ENCODE measurements around the gene TSSK3.
"Not testable (repeated sequence)": the region's sequence is repeated elsewhere in the genome, so short reads cannot be mapped to it uniquely, and the experiment has no call there.

TSSK3 gene

DNA sequence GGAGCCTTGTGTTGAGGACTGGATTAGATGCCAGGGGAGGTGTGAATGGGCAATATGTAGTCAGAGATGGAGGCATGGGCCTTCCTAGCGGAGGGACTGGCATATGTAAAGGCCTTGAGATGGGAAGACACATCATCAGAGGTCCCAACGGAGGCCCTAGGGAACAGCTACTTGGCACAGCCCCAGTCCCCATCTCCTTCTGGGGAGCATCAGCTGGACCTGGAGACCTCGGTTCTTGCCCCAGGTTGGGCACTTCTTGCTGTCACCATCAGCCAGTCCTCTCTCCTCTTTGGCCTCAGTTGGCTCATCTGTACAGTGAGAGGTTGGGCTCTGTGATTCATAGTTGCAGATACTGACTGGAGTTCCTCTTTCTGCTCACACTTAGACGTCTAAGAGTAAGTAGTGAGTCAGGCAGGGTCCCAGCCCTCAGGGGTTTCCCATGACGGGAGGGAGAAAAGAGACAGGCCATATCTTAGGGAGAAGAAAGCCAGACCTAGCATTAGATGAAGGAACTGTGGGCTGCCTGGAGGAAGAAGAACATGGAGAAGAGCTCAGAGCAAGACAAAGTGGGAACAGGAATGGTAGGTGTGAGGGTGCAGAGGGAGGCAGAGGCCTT is 22.9 kb upstream of the TSSK3 start:
- no peak for DNase-seq

GRCh38 chr1:32341186-32341757 is 21.1 kb upstream of the TSSK3 start:
- DNase-seq, result no peak

- DNase-seq, result no peak
These were observed 20.4 kb upstream of the TSSK3 start for GRCh38 chr1:32341971-32342370.

- DNase-seq, result no peak
These were observed 19.6 kb upstream of the TSSK3 start for GRCh38 chr1:32342704-32343103.

- no peak for DNase-seq
These were observed 17.0 kb upstream of the TSSK3 start for GRCh38 chr1:32345289-32345827.

- no peak for DNase-seq
These were observed 15.7 kb upstream of the TSSK3 start for GRCh38 chr1:32346532-32347157.

DNA sequence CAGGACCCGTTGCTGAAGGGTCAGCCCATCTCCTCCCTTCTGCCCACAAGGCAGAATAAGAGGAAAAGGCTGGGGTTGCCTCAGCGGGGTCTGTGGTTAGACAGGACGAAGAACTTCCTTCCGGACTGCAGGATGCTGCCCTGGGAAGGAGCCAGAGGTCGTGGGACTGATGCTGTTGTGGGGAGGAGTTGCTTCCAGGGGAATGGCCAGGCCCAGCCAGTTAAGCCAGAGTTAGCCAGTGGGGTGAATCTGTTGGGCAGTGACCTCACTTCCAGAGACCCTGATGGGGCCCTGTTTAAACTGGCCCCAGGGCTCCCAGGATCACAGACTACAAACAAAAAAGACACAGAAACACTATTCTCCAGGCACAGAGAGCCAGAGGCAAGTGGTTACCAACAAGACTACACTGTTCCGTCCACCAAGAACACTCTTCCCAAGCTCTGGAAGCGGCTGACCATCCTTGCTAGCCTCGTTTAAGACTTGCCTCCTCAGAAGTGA is 13.1 kb upstream of the TSSK3 start:
- no peak for DNase-seq

- DNase-seq, result no peak
These were observed 11.4 kb upstream of the TSSK3 start for GRCh38 chr1:32350785-32351398.

DNA sequence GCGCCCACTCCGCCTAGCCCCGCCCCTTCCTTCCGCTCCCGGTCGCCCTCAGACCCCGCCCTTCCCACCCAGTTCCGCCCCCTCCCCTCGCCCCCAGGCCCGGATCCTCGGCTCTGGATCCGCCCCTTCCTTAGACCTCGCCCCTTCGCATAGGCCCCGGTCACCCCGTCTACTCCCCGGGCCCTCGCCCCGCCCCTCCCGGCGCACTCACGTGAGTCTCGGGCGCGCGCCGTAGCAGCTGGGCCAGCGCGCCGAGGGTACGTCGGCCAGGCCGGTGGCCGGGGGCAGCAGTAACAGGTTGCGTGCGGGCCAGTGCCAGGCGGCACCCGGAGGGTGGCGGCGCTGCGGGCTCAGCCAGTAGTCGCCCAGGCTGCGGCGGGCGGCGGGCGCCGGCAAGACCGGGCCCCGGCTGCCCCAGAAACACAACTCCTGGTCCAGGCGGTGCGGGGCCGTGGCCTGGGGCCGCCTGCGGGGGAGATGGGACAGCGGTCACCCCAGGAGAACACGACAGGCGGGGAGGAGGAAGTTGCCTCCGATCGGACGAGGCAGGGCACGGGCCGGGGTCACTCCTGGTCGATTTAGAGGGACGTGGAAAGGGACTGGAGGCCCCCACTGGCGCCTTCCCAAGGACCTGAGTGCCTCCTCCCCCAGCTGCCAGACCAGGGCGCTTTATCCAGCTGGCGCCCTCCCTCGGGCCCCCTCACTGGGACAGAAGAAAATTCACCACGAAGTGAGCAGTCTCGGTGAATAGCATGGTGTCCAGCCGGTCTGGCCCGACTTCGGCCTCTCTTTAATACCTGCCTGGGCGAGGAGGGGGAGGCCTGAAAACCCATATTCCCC is 10.7 kb upstream of the TSSK3 start:
- peak; percentile 67 for DNase-seq

- DNase-seq, result no peak
These were observed 10.0 kb upstream of the TSSK3 start for GRCh38 chr1:32352239-32352745.

DNA sequence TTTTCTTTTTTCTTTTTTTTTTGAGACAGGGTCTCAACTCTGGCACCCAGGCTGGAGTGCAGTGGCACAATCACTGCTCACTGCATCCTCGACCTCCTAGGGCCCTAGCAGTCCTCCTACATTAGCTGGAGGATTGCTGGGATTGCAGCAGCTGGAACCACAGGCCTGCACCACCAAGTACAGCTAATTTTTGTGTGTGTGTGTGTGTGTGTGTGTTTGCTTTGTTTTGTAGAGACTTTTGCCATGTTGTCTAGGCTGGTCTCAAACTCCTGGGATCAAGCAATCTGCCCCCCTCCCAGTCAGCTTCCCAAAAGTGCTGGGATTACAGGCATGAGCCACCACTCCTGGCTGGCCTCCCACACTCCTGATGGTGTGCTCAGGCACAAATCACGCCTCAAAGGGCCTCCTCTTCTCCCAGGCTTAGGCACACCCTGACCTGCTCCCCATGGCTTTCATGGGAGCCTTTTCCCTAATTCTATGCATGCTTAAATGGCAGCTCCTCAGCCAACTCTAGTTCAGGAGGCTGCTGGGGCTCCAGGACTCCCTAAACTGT is 9.4 kb upstream of the TSSK3 start:
- no peak for DNase-seq

DNA sequence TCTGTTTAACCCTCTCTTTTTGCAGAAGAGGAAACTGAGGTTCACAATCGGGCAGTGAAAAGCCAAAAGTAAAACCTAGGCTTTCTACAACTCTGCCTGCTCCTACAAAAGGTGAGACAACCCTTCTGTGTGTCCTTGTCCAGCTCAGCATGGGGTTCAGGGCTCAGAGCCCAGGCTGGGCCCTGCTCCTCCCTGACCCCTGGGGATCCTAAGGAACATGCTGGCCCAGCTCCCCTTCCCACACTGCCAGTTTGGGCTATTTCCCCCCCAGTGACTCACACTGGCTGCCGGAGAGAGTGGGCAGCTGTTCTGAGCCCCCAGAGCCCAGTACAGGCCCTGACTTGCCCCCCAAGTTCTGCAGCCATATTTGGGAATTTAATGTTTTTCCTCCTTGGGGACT is 8.9 kb upstream of the TSSK3 start:
- no peak for DNase-seq

- DNase-seq, result no peak
These were observed 8.3 kb upstream of the TSSK3 start for GRCh38 chr1:32353886-32354570.

GRCh38 chr1:32355778-32356177 is 6.6 kb upstream of the TSSK3 start:
- DNase-seq, result not testable (repeated sequence)

GRCh38 chr1:32356478-32356877 is 5.9 kb upstream of the TSSK3 start:
- DNase-seq, result no peak

GRCh38 chr1:32357614-32358013 is 4.7 kb upstream of the TSSK3 start:
- no peak for DNase-seq

GRCh38 chr1:32358435-32358834 is 3.9 kb upstream of the TSSK3 start:
- DNase-seq, result no peak

- DNase-seq, result no peak
These were observed 1.0 kb upstream of the TSSK3 start for GRCh38 chr1:32361308-32361673.

- no peak for DNase-seq
These were observed 465 bp upstream of the TSSK3 start for GRCh38 chr1:32361674-32362473.

- no peak for DNase-seq
These were observed 1.4 kb downstream of the TSSK3 start for GRCh38 chr1:32363713-32364112.

DNA sequence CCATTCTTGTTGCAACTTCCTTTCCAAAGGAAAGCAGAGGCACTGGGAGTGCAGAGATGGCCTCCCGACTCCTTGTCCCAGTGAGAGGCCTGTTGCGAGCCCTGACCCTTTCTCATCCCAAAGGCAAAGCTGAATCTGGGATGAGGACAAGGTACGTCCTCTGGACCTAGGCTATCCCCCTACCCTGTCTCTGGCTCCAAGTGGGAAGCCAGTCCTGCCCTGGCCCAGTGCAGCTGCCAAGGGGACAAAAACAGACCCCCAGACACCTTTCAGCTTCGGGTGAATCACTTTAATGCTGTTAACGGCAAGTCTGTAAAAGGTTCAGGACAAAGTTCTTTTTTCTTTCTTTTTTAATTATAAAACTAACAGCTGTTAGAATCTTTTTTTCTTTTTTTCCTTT is 2.5 kb downstream of the TSSK3 start:
- no peak for DNase-seq

Data from 8988T (cell line).